ENCODE data around the gene GPC6. TPM values are rescaled to one million over a fixed set of nuclear protein-coding genes. Genes with fewer than 3 reads are reported as not detected.

GPC6 gene
- polyA plus RNA-seq, 1 donor (not counting 4 experiments of a cell fraction or from before 2014, with no cell fraction given) = 0.42 TPM

GRCh38 chr13:94030415-94031119 is 804.0 kb downstream of the GPC6 start:
- no peak for FAIRE-seq
- no peaks in the 10 kb centered on the region for H4K20me1 ChIP-seq (ENCODE audit: control insufficient read depth, extremely low read depth, insufficient read depth, low read length)
- H3K4me1 ChIP-seq (ENCODE audit: control insufficient read depth, extremely low read depth, insufficient read depth, low read length) = no peaks in the 10 kb centered on the region
- dilution Hi-C loops (cut with MboI; ENCODE audit: extremely low pct_ligation_motif_present, low sequenced_read_pairs) = no loop called here
- no peak for DNase-seq (ENCODE audit: low read depth, low spot score)
- no peaks in the 10 kb centered on the region for H3K9me3 ChIP-seq (ENCODE audit: control insufficient read depth, low read depth, low read length)
- H3K9me1 ChIP-seq (ENCODE audit: control insufficient read depth, extremely low read depth, insufficient read depth, low read length) = no peaks in the 10 kb centered on the region
- no peaks in the 10 kb centered on the region for H3K79me2 ChIP-seq (ENCODE audit: control insufficient read depth, insufficient read depth, low read length)
- no peaks in the 10 kb centered on the region for H3K27me3 ChIP-seq (ENCODE audit: control insufficient read depth, extremely low read depth, insufficient read depth, low read length)
- no peak overlapping the region for H3K4me2 ChIP-seq (ENCODE audit: control insufficient read depth, extremely low read depth, insufficient read depth, low read depth, low read length)
- no peak overlapping the region for H2AFZ ChIP-seq (ENCODE audit: control insufficient read depth, low read length)
- H3K27ac ChIP-seq (ENCODE audit: control insufficient read depth, insufficient read depth, low read length) = no peak overlapping the region
- no peak for TF ChIP-seq CTCF (optimal IDR thresholded peaks at IDR 0.05 in 1 of 3, IDR thresholded peaks at IDR 0.05 in 1 of 3, conservative IDR thresholded peaks at IDR 0.05 in 1 of 3; ENCODE audit: extremely low read depth in 1 of 3, insufficient read depth in 2 of 3, low read length in 3 of 3)
- no peak for TF ChIP-seq EZH2 (IDR thresholded peaks at IDR 0.05; ENCODE audit: low read length)
- no peak overlapping the region for H3K4me3 ChIP-seq (ENCODE audit: control insufficient read depth in 2 of 3, extremely low read depth in 1 of 3, insufficient read depth in 2 of 3, low read depth in 1 of 3, low read length in 3 of 3)
- no peak overlapping the region for H3K9ac ChIP-seq (ENCODE audit: control insufficient read depth, extremely low read depth, insufficient read depth, low read length)
- H3K36me3 ChIP-seq (ENCODE audit: control insufficient read depth in 2 of 2, extremely low read depth in 1 of 2, insufficient read depth in 2 of 2, low read length in 2 of 2) = no peaks in the 10 kb centered on the region

- H3K27me3 ChIP-seq (ENCODE audit: control insufficient read depth, extremely low read depth, insufficient read depth, low read length) = no peaks in the 10 kb centered on the region
- dilution Hi-C loops (cut with MboI; ENCODE audit: extremely low pct_ligation_motif_present, low sequenced_read_pairs) = no loop called here
- H3K27ac ChIP-seq (ENCODE audit: control insufficient read depth, insufficient read depth, low read length) = no peak overlapping the region
- no peak overlapping the region for H3K4me3 ChIP-seq (ENCODE audit: control insufficient read depth in 2 of 3, extremely low read depth in 1 of 3, insufficient read depth in 2 of 3, low read depth in 1 of 3, low read length in 3 of 3)
- no peaks in the 10 kb centered on the region for H3K79me2 ChIP-seq (ENCODE audit: control insufficient read depth, insufficient read depth, low read length)
- no peaks in the 10 kb centered on the region for H4K20me1 ChIP-seq (ENCODE audit: control insufficient read depth, extremely low read depth, insufficient read depth, low read length)
- H3K9me1 ChIP-seq (ENCODE audit: control insufficient read depth, extremely low read depth, insufficient read depth, low read length) = no peaks in the 10 kb centered on the region
- H2AFZ ChIP-seq (ENCODE audit: control insufficient read depth, low read length) = no peak overlapping the region
- TF ChIP-seq CTCF (optimal IDR thresholded peaks at IDR 0.05 in 1 of 3, IDR thresholded peaks at IDR 0.05 in 1 of 3, conservative IDR thresholded peaks at IDR 0.05 in 1 of 3; ENCODE audit: extremely low read depth in 1 of 3, insufficient read depth in 2 of 3, low read length in 3 of 3) (no peak), EZH2 (IDR thresholded peaks at IDR 0.05; ENCODE audit: low read length) (no peak)
- no peaks in the 10 kb centered on the region for H3K9me3 ChIP-seq (ENCODE audit: control insufficient read depth, low read depth, low read length)
- H3K9ac ChIP-seq (ENCODE audit: control insufficient read depth, extremely low read depth, insufficient read depth, low read length) = no peak overlapping the region
- no peaks in the 10 kb centered on the region for H3K4me1 ChIP-seq (ENCODE audit: control insufficient read depth, extremely low read depth, insufficient read depth, low read length)
- H3K36me3 ChIP-seq (ENCODE audit: control insufficient read depth in 2 of 2, extremely low read depth in 1 of 2, insufficient read depth in 2 of 2, low read length in 2 of 2) = no peaks in the 10 kb centered on the region
- no peak for DNase-seq (ENCODE audit: low read depth, low spot score)
- FAIRE-seq = no peak
- no peak overlapping the region for H3K4me2 ChIP-seq (ENCODE audit: control insufficient read depth, extremely low read depth, insufficient read depth, low read depth, low read length)
Measured at GRCh38 chr13:94031609-94032008, 805.0 kb downstream of the GPC6 start.

Measured in keratinocyte (primary cell).